Measurements from ENCODE around the gene PMEL.

DNA sequence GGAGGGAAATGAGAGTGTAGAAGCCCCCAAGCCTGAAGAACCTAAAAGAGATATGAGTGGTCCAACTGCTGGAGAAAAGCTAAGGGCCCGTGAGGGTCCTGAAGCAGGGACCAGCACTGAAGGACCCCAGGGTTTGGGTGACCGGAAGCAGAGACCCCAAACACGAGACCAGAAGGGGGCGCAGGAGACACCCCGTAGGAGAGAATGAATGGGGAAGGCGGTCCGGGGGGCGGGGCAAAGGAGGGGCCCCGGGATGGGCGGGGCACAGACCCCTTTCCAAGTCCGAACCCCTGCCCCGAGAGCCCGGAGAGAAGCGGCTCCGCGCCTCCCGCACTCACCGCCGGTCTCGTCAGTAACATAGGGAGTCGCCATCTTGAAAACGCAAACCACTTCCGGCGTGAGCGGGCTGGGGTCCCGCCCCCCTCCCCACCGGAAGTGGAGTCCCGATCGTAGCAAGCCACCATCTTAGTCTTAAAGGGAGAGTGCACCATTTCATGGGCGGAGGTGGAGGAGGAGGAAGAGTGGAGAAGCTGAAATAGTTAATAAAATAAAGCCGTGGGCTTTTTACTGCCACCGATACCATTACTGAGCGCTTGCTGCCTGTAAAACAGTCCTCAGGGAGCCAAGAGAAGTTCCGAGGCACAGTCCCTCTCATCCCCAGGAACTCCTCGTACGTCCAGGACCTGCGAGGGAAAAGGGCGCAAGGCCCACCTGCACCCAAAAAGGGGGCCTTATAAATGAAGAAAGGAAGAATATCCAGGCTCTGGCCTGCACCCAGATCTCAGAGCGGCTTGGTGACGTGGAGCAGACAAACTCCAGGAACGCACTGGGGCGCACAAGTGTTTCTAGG is 38.9 kb downstream of the PMEL start:
- TF ChIP-seq, protein P1, sequence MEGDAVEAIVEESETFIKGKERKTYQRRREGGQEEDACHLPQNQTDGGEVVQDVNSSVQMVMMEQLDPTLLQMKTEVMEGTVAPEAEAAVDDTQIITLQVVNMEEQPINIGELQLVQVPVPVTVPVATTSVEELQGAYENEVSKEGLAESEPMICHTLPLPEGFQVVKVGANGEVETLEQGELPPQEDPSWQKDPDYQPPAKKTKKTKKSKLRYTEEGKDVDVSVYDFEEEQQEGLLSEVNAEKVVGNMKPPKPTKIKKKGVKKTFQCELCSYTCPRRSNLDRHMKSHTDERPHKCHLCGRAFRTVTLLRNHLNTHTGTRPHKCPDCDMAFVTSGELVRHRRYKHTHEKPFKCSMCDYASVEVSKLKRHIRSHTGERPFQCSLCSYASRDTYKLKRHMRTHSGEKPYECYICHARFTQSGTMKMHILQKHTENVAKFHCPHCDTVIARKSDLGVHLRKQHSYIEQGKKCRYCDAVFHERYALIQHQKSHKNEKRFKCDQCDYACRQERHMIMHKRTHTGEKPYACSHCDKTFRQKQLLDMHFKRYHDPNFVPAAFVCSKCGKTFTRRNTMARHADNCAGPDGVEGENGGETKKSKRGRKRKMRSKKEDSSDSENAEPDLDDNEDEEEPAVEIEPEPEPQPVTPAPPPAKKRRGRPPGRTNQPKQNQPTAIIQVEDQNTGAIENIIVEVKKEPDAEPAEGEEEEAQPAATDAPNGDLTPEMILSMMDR (IDR thresholded peaks at IDR 0.05), result peak in 5 of 7 experiments; percentile 55 to 69 (median 60)
- no peak for TF ChIP-seq POLR2A (IDR thresholded peaks at IDR 0.05)
